Endothelial cell of umbilical vein (primary cell): ENCODE data around the gene KBTBD4. TPM values are rescaled to one million over a fixed set of nuclear protein-coding genes. Genes with fewer than 3 reads are reported as not detected.
"Not testable (repeated sequence)": the region's sequence is repeated elsewhere in the genome, so short reads cannot be mapped to it uniquely, and the experiment has no call there.

Source experiments
- BruUV-seq: library from RNA; stranded (reverse); fragments of 400-500 nt; replicated peaks from 2 replicates; lab custom pipeline; 2021; lab: Mats Ljungman, UMichigan
- CTCF ChIA-PET: fragments of 300-600, 350-600 bp; sonication (Branson Sonifier 250); formaldehyde crosslinking; loops from one replicate; lab custom pipeline; 2021; ENCODE audit warnings: antibody characterized with exemption, inconsistent platforms; lab: Charles Lee
- POLR2A ChIA-PET: fragments of 300-600, 350-600 bp; sonication (Branson Sonifier 250); formaldehyde crosslinking; loops from one replicate; lab custom pipeline; 2021; ENCODE audit warnings: antibody characterized with exemption, inconsistent platforms; lab: Charles Lee
- DNase-seq: peaks from one replicate; pipeline ENCODE4 v3.0.0-alpha.2; 2011; ENCODE audit warnings: low read depth, low spot score
- FAIRE-seq: peaks from 2 replicates; lab custom pipeline; 2011; peaks lifted over from hg19 to GRCh38; lab: Jason Lieb, UNC
- H2AFZ ChIP-seq: 2 replicates; pipeline ENCODE4 v1.6.0; 2012; ENCODE audit warnings: low read depth, low read length, control low read depth, inconsistent platforms
- H3K27ac ChIP-seq: 2 replicates; pipeline ENCODE4 v1.5.1; 2011; ENCODE audit warnings: low read depth, mild to moderate bottlenecking, control low read depth, low read length, moderate library complexity; ENCODE audit not compliant: insufficient read depth
- H3K27me3 ChIP-seq, 2 experiments: 2 replicates each; pipeline versions ENCODE4 v1.6.0 to v1.6.1; 2011; ENCODE audit warnings: low read length in 2 of 2, mixed read lengths in 1 of 2; ENCODE audit not compliant: control insufficient read depth in 2 of 2, insufficient read depth in 2 of 2
- H3K36me3 ChIP-seq, 2 experiments: 2 replicates in 1 of 2; 3 replicates in 1 of 2; pipeline ENCODE4 v1.5.1; 2011; ENCODE audit warnings: low read length in 2 of 2, mild to moderate bottlenecking in 1 of 2, moderate library complexity in 1 of 2; ENCODE audit not compliant: control insufficient read depth in 2 of 2, insufficient read depth in 2 of 2; ENCODE audit errors: extremely low read depth in 1 of 2
- H3K4me1 ChIP-seq: 3 replicates; pipeline ENCODE4 v1.5.1; 2011; ENCODE audit warnings: mild to moderate bottlenecking, low read length; ENCODE audit not compliant: control insufficient read depth, insufficient read depth; ENCODE audit errors: extremely low read depth
- H3K4me2 ChIP-seq: 2 replicates; pipeline ENCODE4 v1.6.1; 2011; ENCODE audit warnings: low read length, control low read depth, mixed read lengths; ENCODE audit not compliant: insufficient read depth
- H3K4me3 ChIP-seq, 3 experiments: fragments of 200-600 bp in 1 of 3; sonication (generic), shearing (Covaris generic) in 1 of 3; replicated peaks in 1 of 3; 2 replicates each; pipeline ENCODE4 v1.5.1; 2011 to 2016; ENCODE audit warnings: control low read depth in 3 of 3, low read length in 3 of 3, mild to moderate bottlenecking in 2 of 3, inconsistent platforms in 1 of 3, low read depth in 1 of 3, moderate library complexity in 1 of 3; ENCODE audit not compliant: insufficient read depth in 1 of 3
- H3K79me2 ChIP-seq: 2 replicates; pipeline ENCODE4 v1.6.0; 2012; ENCODE audit warnings: low read length, inconsistent platforms; ENCODE audit not compliant: control insufficient read depth, insufficient read depth
- H3K9ac ChIP-seq: replicated peaks from 2 replicates; pipeline ENCODE3; 2011; ENCODE audit warnings: low read length, control low read depth; ENCODE audit not compliant: insufficient read depth; ENCODE audit errors: extremely low read depth
- H3K9me1 ChIP-seq: replicated peaks from 3 replicates; pipeline ENCODE4 v1.6.0; 2011; ENCODE audit warnings: mild to moderate bottlenecking, low read length; ENCODE audit not compliant: control insufficient read depth, insufficient read depth; ENCODE audit errors: extremely low read depth
- H3K9me3 ChIP-seq: replicated peaks from 2 replicates; pipeline ENCODE4 v1.5.1; 2012; ENCODE audit warnings: low read length, inconsistent platforms; ENCODE audit not compliant: control insufficient read depth, insufficient read depth
- H4K20me1 ChIP-seq: replicated peaks from 2 replicates; pipeline ENCODE3; 2011; ENCODE audit warnings: mild to moderate bottlenecking, low read length; ENCODE audit not compliant: control insufficient read depth, insufficient read depth; ENCODE audit errors: extremely low read depth
- CTCF ChIP-seq, 2 donors: IDR thresholded peaks; 1 replicate in 1 of 2; 2 replicates in 1 of 2; pipeline ENCODE4 v1.5.1; 2011; ENCODE audit warnings: low read length in 2 of 2, mild to moderate bottlenecking in 2 of 2, moderate library complexity in 2 of 2, control low read depth in 1 of 2, inconsistent platforms in 1 of 2, low read depth in 1 of 2; ENCODE audit not compliant: insufficient read depth in 1 of 2; ENCODE audit errors: extremely low read depth in 1 of 2
- EZH2 ChIP-seq: IDR thresholded peaks from 2 replicates; pipeline ENCODE4 v1.6.1; 2012; ENCODE audit warnings: borderline replicate concordance, low read depth, mild to moderate bottlenecking, moderate library complexity, low read length, inconsistent platforms; ENCODE audit not compliant: severe bottlenecking
- GATA2 ChIP-seq: IDR thresholded peaks from 2 replicates; pipeline ENCODE4 v1.7.0; 2011; ENCODE audit warnings: low read depth, mild to moderate bottlenecking, moderate library complexity, mixed read lengths, low read length; ENCODE audit not compliant: insufficient read length, insufficient read depth
- MYC ChIP-seq: IDR thresholded peaks from one replicate; pipeline ENCODE4 v1.6.1; 2011; ENCODE audit warnings: mild to moderate bottlenecking, low read depth, low read length
- dilution Hi-C: fragments of 300-500 bp; cut with MboI; formaldehyde crosslinking; loops from one replicate; pipeline ENCODE4 v1.15.0; 2019; ENCODE audit warnings: low sequenced_read_pairs; ENCODE audit not compliant: extremely low pct_ligation_motif_present
- intact Hi-C: fragments of 100-400 bp; cut with micrococcal nuclease; formaldehyde crosslinking; loops from one replicate; pipeline ENCODE4 v1.10.0; 2022
- polyA plus RNA-seq, 4 experiments: library from polyadenylated mRNA; depleted of rRNA in 3 of 4; stranded (reverse) in 3 of 4; unstranded in 1 of 4; fragments of >200 nt; gene quantifications; 2 replicates each; pipeline versions ENCODE4 v1.2.1 to v1.2.3, GENCODE V29; 2011 to 2012; ENCODE audit warnings: missing spikeins in 1 of 4
- total RNA-seq: library from RNA; stranded (reverse); gene quantifications from 2 replicates; pipeline ENCODE4 v1.2.3, GENCODE V29; 2021

The KBTBD4 gene
- total and polyA plus RNA-seq, 2 donors (not counting 3 experiments of a cell fraction or from before 2014, with no cell fraction given) = 16.3 to 23.2 TPM

- H3K9me1 ChIP-seq, H3K4me1 ChIP-seq, H3K9ac ChIP-seq, DNase-seq, BruUV-seq, FAIRE-seq, intact Hi-C loops, H3K4me3 ChIP-seq, H3K9me3 ChIP-seq, H3K27ac ChIP-seq, H3K36me3 ChIP-seq, H3K79me2 ChIP-seq, H3K4me2 ChIP-seq, H3K27me3 ChIP-seq, dilution Hi-C loops, H4K20me1 ChIP-seq, H2AFZ ChIP-seq: not testable (repeated sequence)
- POLR2A ChIA-PET = interaction anchor here (0.7 kb wide), 1 partner anchor 38 kb away, joined by 3 read pairs; no protein-coding TSS in a partner anchor
- CTCF ChIA-PET = interaction anchor here (0.9 kb wide), 1 partner anchor 8 kb away, joined by 3 read pairs; the partner anchor contains the start of gene PTPMT1
These were observed 21.8 kb downstream of the KBTBD4 start for GRCh38 chr11:47557004-47557403.

GRCh38 chr11:47553406-47553743 is 25.4 kb downstream of the KBTBD4 start:
- Histone ChIP-seq H4K20me1 (peaks cover 4% of the 10 kb centered on the region), H3K27me3 (no peaks in the 10 kb centered on the region), H3K4me1 (peaks cover 9% of the 10 kb centered on the region), H3K79me2 (peaks cover 44% of the 10 kb centered on the region), H2AFZ (peak overlapping the region; percentile 94), H3K9ac (peak overlapping the region; percentile 48), H3K4me2 (peak overlapping the region; percentile 90), H3K9me3 (no peaks in the 10 kb centered on the region), H3K36me3 (no peaks in the 10 kb centered on the region), H3K9me1 (no peaks in the 10 kb centered on the region), H3K27ac (no peak overlapping the region), H3K4me3 (peak overlapping the region in 2 of 3 experiments; percentile 68 to 75)
- ChIA-PET CTCF (interaction anchor here (0.6 to 4.2 kb wide), 15 partner anchors 10 to 179 kb away, joined by 3 to 41 read pairs (median 4); no protein-coding TSS in a partner anchor), POLR2A (interaction anchor here (1.8 kb wide), 1 partner anchor 87 kb away, joined by 6 read pairs; no protein-coding TSS in a partner anchor)
- intact Hi-C loops = loop anchor here (1.0 to 5.0 kb wide), 5 partner anchors 15 to 146 kb away; partner anchors contain the start of genes KBTBD4, PSMC3 and SLC39A13
- FAIRE-seq (no peak), DNase-seq (no peak)
- dilution Hi-C loops = no loop called here
- TF ChIP-seq GATA2 (no peak), EZH2 (no peak), MYC (no peak), CTCF (IDR thresholded peaks at IDR 0.05; ENCODE audit: extremely low read depth in 1 of 2, insufficient read depth in 1 of 2, low read depth in 1 of 2, low read length in 2 of 2) (peak in 1 of 2 donors; percentile 1)
- BruUV-seq = no TSS peak
